Spleen (tissue), 7 donors: ENCODE data around the gene ASTN1.

Experiments used
- POLR2A ChIP-seq, 3 donors: fragments of 450-650 bp; IDR thresholded peaks; one replicate each; pipeline ENCODE4 v1.5.1; 2017; ENCODE audit warnings: antibody characterized with exemption in 3 of 3, mild to moderate bottlenecking in 1 of 3
- TF ChIP-seq, protein P1 (sequence below), 11 experiments: fragments of 200-600 bp in 7 of 11; fragments of 450-650 bp in 4 of 11; sonication (generic) in 4 of 11; IDR thresholded peaks in 8 of 11; conservative IDR thresholded peaks in 3 of 11; 1 replicate in 7 of 11; 2 replicates in 4 of 11; pipeline versions ENCODE4 v1.4.0 to v1.8.0; 2016 to 2021; ENCODE audit warnings: antibody characterized with exemption in 11 of 11, inconsistent platforms in 4 of 11, mild to moderate bottlenecking in 1 of 11
- donor health status: DM: no; HTN: no; CAD: no; lungs with moderate emphysema.
- donor health status: DM: no; HTN: no; CAD: no.
- donor health status: DM: no; HTN: no; CAD: no.

- no peak for TF ChIP-seq POLR2A (IDR thresholded peaks at IDR 0.05)
- TF ChIP-seq, protein P1, sequence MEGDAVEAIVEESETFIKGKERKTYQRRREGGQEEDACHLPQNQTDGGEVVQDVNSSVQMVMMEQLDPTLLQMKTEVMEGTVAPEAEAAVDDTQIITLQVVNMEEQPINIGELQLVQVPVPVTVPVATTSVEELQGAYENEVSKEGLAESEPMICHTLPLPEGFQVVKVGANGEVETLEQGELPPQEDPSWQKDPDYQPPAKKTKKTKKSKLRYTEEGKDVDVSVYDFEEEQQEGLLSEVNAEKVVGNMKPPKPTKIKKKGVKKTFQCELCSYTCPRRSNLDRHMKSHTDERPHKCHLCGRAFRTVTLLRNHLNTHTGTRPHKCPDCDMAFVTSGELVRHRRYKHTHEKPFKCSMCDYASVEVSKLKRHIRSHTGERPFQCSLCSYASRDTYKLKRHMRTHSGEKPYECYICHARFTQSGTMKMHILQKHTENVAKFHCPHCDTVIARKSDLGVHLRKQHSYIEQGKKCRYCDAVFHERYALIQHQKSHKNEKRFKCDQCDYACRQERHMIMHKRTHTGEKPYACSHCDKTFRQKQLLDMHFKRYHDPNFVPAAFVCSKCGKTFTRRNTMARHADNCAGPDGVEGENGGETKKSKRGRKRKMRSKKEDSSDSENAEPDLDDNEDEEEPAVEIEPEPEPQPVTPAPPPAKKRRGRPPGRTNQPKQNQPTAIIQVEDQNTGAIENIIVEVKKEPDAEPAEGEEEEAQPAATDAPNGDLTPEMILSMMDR (IDR thresholded peaks at IDR 0.05 in 8 of 11, conservative IDR thresholded peaks at IDR 0.05 in 3 of 11) = no peak
Measured at GRCh38 chr1:176950736-176951324, 213.7 kb downstream of the ASTN1 start.
